ENCODE data around the gene UBE2G2.

Gene UBE2G2

GRCh38 chr21:44724926-44725325 lies 76.7 kb downstream of the UBE2G2 start:
- no peak for DNase-seq (ENCODE audit: low read depth)

GRCh38 chr21:44724196-44724595 lies 77.4 kb downstream of the UBE2G2 start:
- DNase-seq (ENCODE audit: low read depth), result no peak

GRCh38 chr21:44723177-44724131 lies 78.2 kb downstream of the UBE2G2 start:
- DNase-seq (ENCODE audit: low read depth), result no peak

GRCh38 chr21:44722731-44723130 lies 78.9 kb downstream of the UBE2G2 start:
- DNase-seq (ENCODE audit: low read depth), result no peak

- no peak for DNase-seq (ENCODE audit: low read depth)
Observed at GRCh38 chr21:44720170-44720569, 81.5 kb downstream of the UBE2G2 start.
